Mucosa of stomach (tissue), 1 donor: Measurements from ENCODE around the gene RMDN2.
"Not testable (repeated sequence)": the region's sequence is repeated elsewhere in the genome, so short reads cannot be mapped to it uniquely, and the experiment has no call there.

Experiments used
- H3K27me3 ChIP-seq: one replicate; pipeline ENCODE4 v1.7.0; 2013; ENCODE audit warnings: mild to moderate bottlenecking, low read length; ENCODE audit not compliant: control insufficient read depth, insufficient read depth
- H3K36me3 ChIP-seq: one replicate; pipeline ENCODE4 v1.7.0; 2013; ENCODE audit warnings: low read length; ENCODE audit not compliant: control insufficient read depth, insufficient read depth
- H3K4me1 ChIP-seq: one replicate; pipeline ENCODE4 v1.7.0; 2013; ENCODE audit warnings: mild to moderate bottlenecking, low read length; ENCODE audit not compliant: control insufficient read depth, insufficient read depth
- H3K4me3 ChIP-seq: one replicate; pipeline ENCODE4 v1.7.0; 2013; ENCODE audit warnings: low read length
- H3K9ac ChIP-seq: one replicate; pipeline ENCODE4 v1.7.0; 2013; ENCODE audit warnings: mild to moderate bottlenecking, low read length, moderate library complexity
- H3K9me3 ChIP-seq: one replicate; pipeline ENCODE4 v1.7.0; 2013; ENCODE audit warnings: mild to moderate bottlenecking, low read length, moderate library complexity; ENCODE audit not compliant: control insufficient read depth
- donor health status: Pancreatic carcinoma.

Gene RMDN2

GRCh38 chr2:37962018-37962739, 37.1 kb downstream of the RMDN2 start:
- H3K36me3 ChIP-seq, H3K4me3 ChIP-seq, H3K9ac ChIP-seq, H3K27me3 ChIP-seq, H3K9me3 ChIP-seq: not testable (repeated sequence)
- H3K4me1 ChIP-seq: peaks cover 10% of the 10 kb centered on the region

- H3K9me3 ChIP-seq, H3K36me3 ChIP-seq, H3K9ac ChIP-seq, H3K4me3 ChIP-seq, H3K27me3 ChIP-seq: not testable (repeated sequence)
- peaks cover 10% of the 10 kb centered on the region for H3K4me1 ChIP-seq
These were observed 37.6 kb downstream of the RMDN2 start for GRCh38 chr2:37962740-37963121.

- not testable (repeated sequence) for H3K27me3 ChIP-seq, H3K9me3 ChIP-seq, H3K9ac ChIP-seq, H3K4me3 ChIP-seq, H3K36me3 ChIP-seq
- H3K4me1 ChIP-seq: peaks cover 10% of the 10 kb centered on the region
These were observed 38.8 kb downstream of the RMDN2 start for GRCh38 chr2:37963901-37964300.

- Histone ChIP-seq H3K4me1 (peaks cover 10% of the 10 kb centered on the region), H3K9me3 (no peaks in the 10 kb centered on the region), H3K27me3 (no peaks in the 10 kb centered on the region), H3K9ac (no peak overlapping the region), H3K36me3 (no peaks in the 10 kb centered on the region), H3K4me3 (no peak overlapping the region)
These were observed 41.2 kb downstream of the RMDN2 start for GRCh38 chr2:37966326-37966725.

- H3K9ac ChIP-seq: no peak overlapping the region
- H3K4me3 ChIP-seq: no peak overlapping the region
- H3K4me1 ChIP-seq: no peaks in the 10 kb centered on the region
- no peaks in the 10 kb centered on the region for H3K9me3 ChIP-seq
- no peaks in the 10 kb centered on the region for H3K27me3 ChIP-seq
- no peaks in the 10 kb centered on the region for H3K36me3 ChIP-seq
These were observed 44.6 kb downstream of the RMDN2 start for GRCh38 chr2:37969731-37970130.

- H3K9ac ChIP-seq: no peak overlapping the region
- H3K9me3 ChIP-seq: no peaks in the 10 kb centered on the region
- no peaks in the 10 kb centered on the region for H3K27me3 ChIP-seq
- H3K4me1 ChIP-seq: no peaks in the 10 kb centered on the region
- no peaks in the 10 kb centered on the region for H3K36me3 ChIP-seq
- no peak overlapping the region for H3K4me3 ChIP-seq
These were observed 46.9 kb downstream of the RMDN2 start for GRCh38 chr2:37971971-37972370.

- H3K4me1 ChIP-seq: no peaks in the 10 kb centered on the region
- no peak overlapping the region for H3K9ac ChIP-seq
- H3K36me3 ChIP-seq: no peaks in the 10 kb centered on the region
- H3K4me3 ChIP-seq: no peak overlapping the region
- no peaks in the 10 kb centered on the region for H3K27me3 ChIP-seq
- H3K9me3 ChIP-seq: no peaks in the 10 kb centered on the region
These were observed 48.7 kb downstream of the RMDN2 start for GRCh38 chr2:37973615-37974353.

- no peaks in the 10 kb centered on the region for H3K36me3 ChIP-seq
- H3K4me3 ChIP-seq: no peak overlapping the region
- H3K4me1 ChIP-seq: no peaks in the 10 kb centered on the region
- H3K27me3 ChIP-seq: no peaks in the 10 kb centered on the region
- no peak overlapping the region for H3K9ac ChIP-seq
- no peaks in the 10 kb centered on the region for H3K9me3 ChIP-seq
These were observed 50.7 kb downstream of the RMDN2 start for GRCh38 chr2:37975808-37976207.

GRCh38 chr2:37976411-37976810, 51.3 kb downstream of the RMDN2 start:
- Histone ChIP-seq H3K27me3 (no peaks in the 10 kb centered on the region), H3K9ac (no peak overlapping the region), H3K4me1 (no peaks in the 10 kb centered on the region), H3K9me3 (no peaks in the 10 kb centered on the region), H3K4me3 (no peak overlapping the region), H3K36me3 (no peaks in the 10 kb centered on the region)

- H3K4me3 ChIP-seq: no peak overlapping the region
- H3K9ac ChIP-seq: peak overlapping the region; percentile 6
These were observed 57.1 kb downstream of the RMDN2 start for GRCh38 chr2:37982147-37982582.

GRCh38 chr2:37982847-37983246, 57.8 kb downstream of the RMDN2 start:
- Histone ChIP-seq H3K36me3 (no peaks in the 10 kb centered on the region), H3K4me3 (no peak overlapping the region), H3K9me3 (no peaks in the 10 kb centered on the region), H3K9ac (no peak overlapping the region), H3K4me1 (peaks cover 4% of the 10 kb centered on the region), H3K27me3 (no peaks in the 10 kb centered on the region)

More at GRCh38 chr2:37982147-37982582, 57.1 kb downstream of the RMDN2 start:
- no peaks in the 10 kb centered on the region for H3K9me3 ChIP-seq
- peaks cover 4% of the 10 kb centered on the region for H3K4me1 ChIP-seq
- H3K27me3 ChIP-seq: no peaks in the 10 kb centered on the region
- no peaks in the 10 kb centered on the region for H3K36me3 ChIP-seq

- Histone ChIP-seq H3K4me3 (no peak overlapping the region), H3K27me3 (no peaks in the 10 kb centered on the region), H3K9me3 (no peaks in the 10 kb centered on the region), H3K4me1 (peaks cover 4% of the 10 kb centered on the region), H3K36me3 (no peaks in the 10 kb centered on the region), H3K9ac (no peak overlapping the region)
These were observed 58.6 kb downstream of the RMDN2 start for GRCh38 chr2:37983719-37984118.
